GM18868 (cell line): ENCODE results near the gene TMEM255B.
"Not testable (repeated sequence)": the region's sequence is repeated elsewhere in the genome, so short reads cannot be mapped to it uniquely, and the experiment has no call there.

Experiments used
- ATAC-seq: cut with Tn5 transposase; IDR thresholded peaks from one replicate; pipeline ENCODE4 v1.9.1; 2021; ENCODE audit warnings: mild to moderate bottlenecking, moderate library complexity; ENCODE audit not compliant: unreplicated experiment

Gene TMEM255B

GRCh38 chr13:113748101-113748861 lies 10.7 kb upstream of the TMEM255B start:
- ATAC-seq, result no peak

GRCh38 chr13:113748862-113749451 lies 10.1 kb upstream of the TMEM255B start:
- no peak for ATAC-seq

- ATAC-seq, result no peak
Measured at GRCh38 chr13:113749507-113749906, 9.5 kb upstream of the TMEM255B start.

DNA sequence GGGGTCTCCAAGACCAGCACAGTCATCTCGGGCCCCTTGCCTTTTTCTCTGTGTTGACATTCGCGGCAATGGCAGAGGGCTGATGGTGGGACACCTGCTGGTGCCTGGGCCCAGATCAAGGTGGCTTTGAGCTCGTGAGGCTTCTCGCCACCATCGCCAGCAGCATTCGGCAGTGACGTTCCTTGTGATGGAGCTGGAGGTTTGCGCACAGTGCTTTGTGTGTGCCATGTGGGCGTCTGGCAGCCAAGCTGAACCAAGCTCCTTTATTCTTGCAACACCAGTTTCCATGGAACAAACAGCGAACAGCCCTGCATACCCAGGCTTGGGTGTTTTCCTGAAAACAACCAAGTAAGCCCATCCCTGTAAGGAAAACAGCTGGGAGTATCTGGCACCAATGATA lies 9.1 kb upstream of the TMEM255B start:
- no peak for ATAC-seq

GRCh38 chr13:113750554-113751399 lies 8.2 kb upstream of the TMEM255B start:
- ATAC-seq, result no peak

DNA sequence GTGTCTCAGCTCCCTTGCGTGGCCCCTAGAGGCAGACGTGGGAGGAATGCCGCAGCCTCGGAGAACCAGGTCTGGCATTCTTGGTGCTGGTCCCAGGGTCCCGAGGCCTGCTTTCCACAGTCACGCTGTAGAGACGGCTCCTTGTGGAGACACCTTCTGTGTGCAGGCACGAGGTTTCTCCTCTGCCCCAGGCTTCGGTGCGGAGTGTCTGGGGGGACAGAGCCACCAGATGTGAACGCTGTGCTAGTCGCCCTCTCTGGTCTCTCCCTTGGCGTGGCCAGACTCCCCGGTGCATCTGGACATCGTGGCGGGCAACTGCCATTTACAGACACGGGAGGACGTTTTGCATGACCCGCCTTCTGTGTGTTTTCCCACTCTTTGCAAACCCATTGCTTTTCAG lies 7.5 kb upstream of the TMEM255B start:
- ATAC-seq, result no peak

- not testable (repeated sequence) for ATAC-seq
Measured at GRCh38 chr13:113752211-113752986, 6.6 kb upstream of the TMEM255B start.

GRCh38 chr13:113753171-113753570 lies 5.9 kb upstream of the TMEM255B start:
- ATAC-seq, result no peak

DNA sequence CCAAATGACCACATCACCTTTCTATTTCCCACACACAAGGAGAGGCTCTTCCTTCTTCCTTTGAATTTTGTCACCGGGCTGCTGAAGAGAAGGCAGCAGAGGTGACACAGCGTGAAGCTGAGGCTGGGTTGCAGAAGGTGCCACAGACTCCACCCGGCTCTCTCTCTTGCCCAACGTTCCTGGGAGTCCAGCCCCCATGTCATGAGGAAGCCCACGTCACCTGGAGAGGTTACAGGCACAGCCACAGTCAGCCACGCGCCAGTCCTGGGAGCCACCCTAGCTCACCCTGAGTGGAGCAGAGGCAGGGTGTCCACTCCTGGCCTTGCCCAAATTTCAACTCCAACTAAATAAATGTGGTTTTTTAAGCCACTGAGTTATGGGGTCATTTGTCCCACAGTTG lies 4.8 kb upstream of the TMEM255B start:
- ATAC-seq, result no peak

DNA sequence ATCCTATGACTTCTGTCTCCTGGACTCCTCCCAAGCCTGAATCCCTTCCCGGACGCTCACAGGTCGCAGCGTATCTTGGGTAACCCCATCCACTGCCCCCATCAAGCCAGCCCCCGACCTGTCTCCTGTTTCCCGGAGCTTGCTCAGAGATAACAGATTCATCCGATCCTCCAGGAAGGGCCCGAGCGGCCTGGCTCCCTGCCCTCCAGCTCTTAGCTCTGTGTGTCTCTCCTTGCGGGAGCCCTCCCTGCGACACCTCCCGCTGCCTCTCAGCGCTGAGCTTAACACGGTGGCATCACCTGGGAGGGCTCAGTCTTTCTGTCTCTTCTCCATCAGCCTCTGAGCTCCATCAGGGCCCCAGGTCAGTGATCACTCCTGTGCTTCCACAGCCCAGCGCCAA lies 4.3 kb upstream of the TMEM255B start:
- ATAC-seq, result no peak

GRCh38 chr13:113756441-113757097 lies 2.5 kb upstream of the TMEM255B start:
- no peak for ATAC-seq

GRCh38 chr13:113759525-113760137 lies 605 bp downstream of the TMEM255B start:
- ATAC-seq, result no peak

DNA sequence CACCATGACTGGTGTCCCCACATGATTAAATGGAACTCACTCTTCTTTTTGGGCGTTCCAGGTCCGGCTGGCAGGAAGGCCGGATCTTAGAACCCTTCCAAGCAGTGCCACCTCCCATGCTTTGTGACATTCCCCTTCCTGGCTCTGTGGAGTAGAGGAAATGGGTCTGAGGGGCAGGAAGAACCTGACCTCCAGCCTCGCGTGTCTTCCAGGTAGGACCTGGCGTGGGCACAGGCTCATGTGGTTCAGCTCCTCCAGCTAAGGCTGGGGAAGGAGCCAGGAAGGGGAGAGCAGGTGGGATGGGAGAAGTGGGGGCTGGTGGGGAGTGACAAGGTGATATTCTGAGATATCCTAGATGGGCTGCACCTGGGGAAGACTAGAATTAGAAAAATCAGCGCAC lies 2.1 kb downstream of the TMEM255B start:
- ATAC-seq, result no peak

DNA sequence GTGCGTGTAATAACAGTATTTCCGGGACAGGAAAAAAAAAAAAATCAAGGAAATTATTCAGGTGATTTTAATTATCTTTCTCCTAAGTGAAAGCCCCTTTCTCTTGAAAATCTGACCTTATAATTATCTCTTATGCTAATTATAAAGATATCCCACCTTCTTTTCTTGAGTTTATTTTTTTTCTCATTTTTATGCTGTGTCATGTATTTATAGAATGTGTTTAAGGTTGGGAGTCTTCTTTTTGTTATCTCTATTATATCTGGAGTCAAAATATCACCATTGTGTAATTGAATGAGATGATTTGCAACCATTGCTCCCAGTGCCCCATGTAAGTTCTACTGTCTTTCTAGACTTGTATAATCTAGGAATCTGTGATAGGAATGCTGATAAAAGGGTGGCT lies 3.0 kb downstream of the TMEM255B start:
- ATAC-seq, result no peak

DNA sequence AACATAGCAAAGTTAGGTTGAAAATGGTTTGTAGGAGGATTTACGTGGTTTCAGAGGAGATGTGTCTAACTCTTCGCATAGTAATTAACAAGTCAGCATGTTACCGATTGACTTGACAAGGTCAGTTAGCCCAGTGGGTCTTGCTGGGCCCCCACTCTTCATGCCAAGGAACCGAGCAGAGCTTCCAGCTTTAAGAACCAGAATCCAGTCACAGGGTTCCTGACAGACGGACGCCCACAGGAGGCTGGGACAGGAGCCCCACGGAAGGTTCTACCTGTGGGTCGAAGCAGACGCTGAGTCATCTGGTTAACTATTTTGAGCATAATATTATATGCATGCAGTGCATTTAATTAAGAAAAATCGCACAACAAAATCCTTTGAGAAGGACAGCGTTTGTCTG lies 3.5 kb downstream of the TMEM255B start:
- ATAC-seq, result no peak

- ATAC-seq, result no peak
Measured at GRCh38 chr13:113763254-113763653, 4.2 kb downstream of the TMEM255B start.

- no peak for ATAC-seq
Measured at GRCh38 chr13:113763961-113764792, 5.2 kb downstream of the TMEM255B start.

GRCh38 chr13:113764793-113765563 lies 6.0 kb downstream of the TMEM255B start:
- ATAC-seq, result no peak

- no peak for ATAC-seq
Measured at GRCh38 chr13:113765564-113765910, 6.5 kb downstream of the TMEM255B start.
